ENCODE measurements around the gene RHBDL3. TPM values are rescaled to one million over a fixed set of nuclear protein-coding genes. Genes with fewer than 3 reads are reported as not detected.
A peak's percentile ranks its signal among the peaks of the same experiment; 100 is the strongest.

The RHBDL3 gene
- polyA plus RNA-seq, 2 of the 4 experiments (the other 2 are of a cell fraction), result 2.0 to 6.6 TPM

DNA sequence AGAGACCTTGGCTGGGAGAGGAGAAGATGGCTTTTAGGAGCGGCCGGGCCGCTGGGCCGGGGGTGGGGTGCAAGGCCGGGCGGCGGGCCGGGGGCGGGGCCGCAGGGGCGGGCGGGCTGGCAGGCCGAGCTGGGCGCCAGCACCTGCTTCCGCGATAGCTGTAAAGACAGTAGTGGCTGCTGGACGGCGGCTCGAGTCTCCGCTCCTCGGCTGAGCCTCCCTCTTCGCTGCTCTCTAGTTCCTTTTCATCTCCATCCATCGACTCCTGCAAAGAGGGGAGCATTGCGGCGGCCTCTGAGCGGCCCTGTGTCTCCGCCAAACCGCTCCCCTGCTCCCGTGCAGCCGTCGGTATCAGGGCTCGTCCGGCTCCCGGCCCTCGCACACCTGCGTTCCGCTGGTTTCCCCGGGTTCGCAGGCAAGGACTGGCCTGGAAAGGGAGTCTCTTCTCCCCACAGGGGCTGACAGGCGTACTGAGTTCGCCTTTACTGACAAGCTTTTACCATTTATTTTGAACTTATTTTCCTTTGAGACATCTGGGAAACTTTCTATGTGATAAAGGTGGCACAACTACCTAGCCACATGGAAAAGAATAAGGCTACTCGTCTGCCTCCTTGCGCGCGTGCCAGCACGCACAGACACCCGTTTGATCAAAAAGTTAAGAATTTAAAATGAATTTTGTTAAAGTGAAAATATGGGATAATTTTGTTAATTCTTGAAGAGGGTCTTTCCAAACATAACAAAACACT, 76.4 kb downstream of the RHBDL3 start, which contains the start of gene C17orf75 (continued):
- TF ChIP-seq, protein P1, sequence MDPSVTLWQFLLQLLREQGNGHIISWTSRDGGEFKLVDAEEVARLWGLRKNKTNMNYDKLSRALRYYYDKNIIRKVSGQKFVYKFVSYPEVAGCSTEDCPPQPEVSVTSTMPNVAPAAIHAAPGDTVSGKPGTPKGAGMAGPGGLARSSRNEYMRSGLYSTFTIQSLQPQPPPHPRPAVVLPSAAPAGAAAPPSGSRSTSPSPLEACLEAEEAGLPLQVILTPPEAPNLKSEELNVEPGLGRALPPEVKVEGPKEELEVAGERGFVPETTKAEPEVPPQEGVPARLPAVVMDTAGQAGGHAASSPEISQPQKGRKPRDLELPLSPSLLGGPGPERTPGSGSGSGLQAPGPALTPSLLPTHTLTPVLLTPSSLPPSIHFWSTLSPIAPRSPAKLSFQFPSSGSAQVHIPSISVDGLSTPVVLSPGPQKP (IDR thresholded peaks at IDR 0.05; ENCODE audit: low read depth, low read length), result no peak
- TF ChIP-seq EHF (CRISPR knock-in tag; IDR thresholded peaks at IDR 0.05), result no peak
- no peak for TF ChIP-seq CBX2 (IDR thresholded peaks at IDR 0.05; ENCODE audit: borderline replicate concordance, low read depth)

DNA sequence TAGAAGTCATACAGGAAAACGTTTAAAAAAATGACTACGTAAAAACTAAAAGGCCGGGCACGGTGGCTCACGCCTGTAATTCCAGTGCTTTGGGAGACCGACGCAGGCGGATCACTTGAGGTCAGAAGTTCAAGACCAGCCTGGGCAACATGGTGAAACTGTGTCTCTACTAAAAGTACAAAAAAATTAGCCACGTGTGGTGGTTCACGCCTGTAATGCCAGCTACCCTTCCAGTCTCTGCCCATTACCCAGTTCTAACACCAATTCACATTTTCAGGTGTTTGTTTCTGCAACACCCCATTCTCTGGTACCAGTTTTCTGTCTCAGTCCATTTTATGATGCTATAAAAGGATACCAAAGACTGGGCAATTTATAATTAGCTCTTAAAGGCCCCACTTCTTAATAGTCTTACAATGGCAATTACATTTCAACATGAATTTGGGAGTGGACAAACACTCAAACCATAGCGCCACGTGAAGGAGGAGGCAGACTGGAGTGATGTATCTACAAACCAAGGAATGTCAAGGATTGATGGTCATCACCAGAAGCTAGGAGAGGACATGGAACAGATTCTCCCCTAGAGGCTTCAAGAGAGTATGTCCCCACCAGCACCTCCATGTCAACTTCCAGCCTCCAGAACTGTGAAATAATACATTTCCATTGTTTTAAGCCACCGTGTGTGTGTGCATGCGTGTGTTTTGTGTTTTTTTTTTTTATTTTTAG, 77.1 kb downstream of the RHBDL3 start:
- peak in 1 of 2 experiments; percentile 43 for DNase-seq (ENCODE audit: low read depth in 1 of 2, low spot score in 1 of 2)
- CTCF ChIA-PET, result interaction anchor here (1.2 to 3.0 kb wide), 2 partner anchors 22 to 102 kb away, joined by 3 to 13 read pairs; partner anchors contain the start of gene PSMD11
- 87% methylated on average over 14 of the region's 14 CpGs for WGBS (ENCODE audit: missing lambda C conversion rate)
- Histone ChIP-seq H3K4me1 (peaks cover 10% of the 10 kb centered on the region; the same call in 1 of the 3 replicates), H3K9me3 (no peaks in the 10 kb centered on the region), H3K4me2 (peak overlapping the region; percentile 94), H3K27ac (peak overlapping the region; percentile 83 to 96; a peak in 5 of 6 replicates), H3K4me3 (peak overlapping the region; percentile 69)
- no peak for TF ChIP-seq EHF (CRISPR knock-in tag; IDR thresholded peaks at IDR 0.05)
- TF ChIP-seq NPAS2 (CRISPR knock-in tag; IDR thresholded peaks at IDR 0.05; ENCODE audit: borderline replicate concordance), result no peak
- no peak for TF ChIP-seq ZSCAN20 (CRISPR knock-in tag; IDR thresholded peaks at IDR 0.05)
- no peak for TF ChIP-seq CHD2 (IDR thresholded peaks at IDR 0.05; ENCODE audit: low read length, partially characterized antibody)
- no peak for TF ChIP-seq CBX8 (IDR thresholded peaks at IDR 0.05)
- TF ChIP-seq CHD4 (IDR thresholded peaks at IDR 0.05; ENCODE audit: borderline replicate concordance), result no peak
- peak; percentile 35 to 44; a peak in 3 of 6 replicates for ATAC-seq
- POLR2A ChIA-PET, result interaction anchor here (0.7 to 1.2 kb wide), 2 partner anchors 8 kb away, joined by 3 to 5 read pairs; partner anchors contain the start of gene ZNF207
- FAIRE-seq, result no peak

DNA sequence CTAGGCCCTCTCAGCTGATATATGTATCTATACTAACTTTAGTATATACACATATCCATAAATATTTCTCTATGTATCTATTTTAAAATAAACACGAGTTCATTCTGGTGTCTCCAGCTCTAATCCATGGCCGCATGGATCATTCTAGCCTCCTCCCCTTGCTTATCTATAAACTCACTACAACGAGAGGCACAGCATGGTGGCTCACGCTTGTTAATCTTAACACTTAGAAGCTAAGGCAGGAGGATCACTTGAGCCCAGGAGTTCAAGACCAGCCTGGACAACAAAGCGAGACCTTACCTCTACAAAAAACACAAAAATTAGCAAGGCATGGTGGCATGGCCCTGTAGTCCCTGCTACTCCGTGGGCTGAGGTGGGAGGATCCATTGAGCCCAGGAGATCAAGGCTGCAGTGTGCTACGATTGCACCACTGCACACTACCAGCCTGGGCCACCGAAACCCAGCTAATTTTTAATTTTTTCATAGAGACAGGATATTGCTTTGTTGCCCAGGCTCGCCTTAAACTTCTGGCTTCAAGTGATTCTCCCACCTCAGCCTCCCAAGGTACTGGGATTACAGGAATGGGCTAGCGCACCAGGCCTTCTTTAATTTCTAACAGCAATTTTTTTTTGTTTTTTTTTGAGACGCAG, 80.4 kb downstream of the RHBDL3 start:
- 92% methylated on average over 11 of the region's 11 CpGs for WGBS (ENCODE audit: missing lambda C conversion rate)
- no peaks in the 10 kb centered on the region for H3K9me3 ChIP-seq
- ChIA-PET CTCF (no interaction called here), POLR2A (no interaction called here)
- H3K27ac ChIP-seq, result no peak overlapping the region
- peaks cover 12% of the 10 kb centered on the region; the same call in 1 of the 3 replicates for H3K4me1 ChIP-seq
- ATAC-seq, result no peak
- H3K4me3 ChIP-seq, result no peak overlapping the region
- DNase-seq (ENCODE audit: low read depth in 1 of 2, low spot score in 1 of 2), result no peak
- H3K4me2 ChIP-seq, result no peak overlapping the region
- no peak for TF ChIP-seq FOXS1 (CRISPR knock-in tag; IDR thresholded peaks at IDR 0.05)
- TF ChIP-seq RNF2 (IDR thresholded peaks at IDR 0.05; ENCODE audit: borderline replicate concordance, low read depth), result no peak
- no peak for TF ChIP-seq MAZ (IDR thresholded peaks at IDR 0.05; ENCODE audit: borderline replicate concordance, low read depth, low read length)
- no peak for TF ChIP-seq EHF (CRISPR knock-in tag; IDR thresholded peaks at IDR 0.05)
- TF ChIP-seq EP300 (IDR thresholded peaks at IDR 0.05), result no peak
- no peak for TF ChIP-seq MYC (IDR thresholded peaks at IDR 0.05; ENCODE audit: borderline replicate concordance, low read length)
- no peak for TF ChIP-seq SREBF2 (IDR thresholded peaks at IDR 0.05)
- TF ChIP-seq, protein P2, sequence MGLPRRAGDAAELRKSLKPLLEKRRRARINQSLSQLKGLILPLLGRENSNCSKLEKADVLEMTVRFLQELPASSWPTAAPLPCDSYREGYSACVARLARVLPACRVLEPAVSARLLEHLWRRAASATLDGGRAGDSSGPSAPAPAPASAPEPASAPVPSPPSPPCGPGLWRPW (IDR thresholded peaks at IDR 0.05), result no peak
- no peak for TF ChIP-seq TFCP2L1 (CRISPR knock-in tag; IDR thresholded peaks at IDR 0.05)
- TF ChIP-seq RCOR1 (IDR thresholded peaks at IDR 0.05; ENCODE audit: low read depth, low read length), result no peak
- no peak for TF ChIP-seq EHMT2 (IDR thresholded peaks at IDR 0.05; ENCODE audit: low read depth)
- TF ChIP-seq ESRRA (IDR thresholded peaks at IDR 0.05; ENCODE audit: borderline replicate concordance, low read length), result no peak
- no peak for TF ChIP-seq NPAS2 (CRISPR knock-in tag; IDR thresholded peaks at IDR 0.05; ENCODE audit: borderline replicate concordance)
- TF ChIP-seq, protein P3, sequence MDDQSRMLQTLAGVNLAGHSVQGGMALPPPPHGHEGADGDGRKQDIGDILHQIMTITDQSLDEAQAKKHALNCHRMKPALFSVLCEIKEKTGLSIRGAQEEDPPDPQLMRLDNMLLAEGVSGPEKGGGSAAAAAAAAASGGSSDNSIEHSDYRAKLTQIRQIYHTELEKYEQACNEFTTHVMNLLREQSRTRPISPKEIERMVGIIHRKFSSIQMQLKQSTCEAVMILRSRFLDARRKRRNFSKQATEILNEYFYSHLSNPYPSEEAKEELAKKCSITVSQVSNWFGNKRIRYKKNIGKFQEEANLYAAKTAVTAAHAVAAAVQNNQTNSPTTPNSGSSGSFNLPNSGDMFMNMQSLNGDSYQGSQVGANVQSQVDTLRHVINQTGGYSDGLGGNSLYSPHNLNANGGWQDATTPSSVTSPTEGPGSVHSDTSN (IDR thresholded peaks at IDR 0.05), result no peak
- TF ChIP-seq GATA3 (IDR thresholded peaks at IDR 0.05; ENCODE audit: borderline replicate concordance), result no peak
- no peak for TF ChIP-seq RARB (CRISPR knock-in tag; IDR thresholded peaks at IDR 0.05)
- FAIRE-seq, result no peak

All from A549 (cell line).